Activated B cell treated with CpG ODN at 0.5 μM for 24 hours (primary cell): Measurements from ENCODE around the gene CABP4. TPM values are rescaled to one million over a fixed set of nuclear protein-coding genes. Genes with fewer than 3 reads are reported as not detected.

Source experiments
- ATAC-seq: fragments of 200-7000 bp; cut with Tn5 transposase; one replicate; pipeline ENCODE4 v1.10.0; 2021; ENCODE audit warnings: low read depth, mild to moderate bottlenecking, moderate library complexity
- CTCF ChIA-PET: fragments of 350-600 bp; sonication (Branson Sonifier 250); formaldehyde crosslinking; loops from one replicate; lab custom pipeline; 2021; ENCODE audit warnings: antibody characterized with exemption; lab: Charles Lee
- POLR2A ChIA-PET: fragments of 350-600 bp; sonication (Branson Sonifier 250); formaldehyde crosslinking; loops from one replicate; lab custom pipeline; 2021; ENCODE audit warnings: antibody characterized with exemption; lab: Charles Lee
- DNase-seq: peaks from one replicate; pipeline ENCODE4 v3.0.0; 2022
- H3K27ac Mint-ChIP-seq: one replicate; pipeline ENCODE4 v1.8.0; 2020; ENCODE audit warnings: mixed read lengths
- H3K27me3 Mint-ChIP-seq: one replicate; pipeline ENCODE4 v1.8.0; 2021; ENCODE audit warnings: mixed read lengths
- H3K36me3 Mint-ChIP-seq: one replicate; pipeline ENCODE4 v1.8.0; 2021; ENCODE audit warnings: low read depth, mixed read lengths
- H3K4me1 Mint-ChIP-seq: one replicate; pipeline ENCODE4 v1.8.0; 2021; ENCODE audit warnings: mixed read lengths
- H3K4me3 Mint-ChIP-seq: one replicate; pipeline ENCODE4 v1.8.0; 2020; ENCODE audit warnings: mild to moderate bottlenecking, mixed read lengths
- H3K9me3 Mint-ChIP-seq: one replicate; pipeline ENCODE4 v1.8.0; 2020; ENCODE audit warnings: mixed read lengths
- CTCF ChIP-seq: fragments of 200-600 bp; IDR thresholded peaks from one replicate; pipeline ENCODE4 v1.8.0; 2022; ENCODE audit warnings: antibody characterized with exemption, mild to moderate bottlenecking
- intact Hi-C: fragments of 100-400 bp; cut with micrococcal nuclease; formaldehyde crosslinking; loops from one replicate; pipeline ENCODE4 v1.15.1; 2024
- total RNA-seq: library from RNA; stranded (reverse); gene quantifications from 2 replicates; pipeline ENCODE4 v1.2.3, GENCODE V29; 2022

The CABP4 gene
- total RNA-seq, 1 donor from 2014 or later = 3.0 TPM

- Mint-ChIP-seq H3K4me3 (peak within 1 kb of the TSS; percentile 98), H3K9me3 (no peaks in the 10 kb centered on the region), H3K4me1 (peaks cover 42% of the 10 kb centered on the region), H3K36me3 (peaks cover 36% of the 10 kb centered on the region), H3K27me3 (no peaks in the 10 kb centered on the region), H3K27ac (peak within 1 kb of the TSS; percentile 93)
- CTCF ChIA-PET = interaction anchor here (1.0 to 1.2 kb wide), 2 partner anchors 25 to 27 kb away, joined by 3 to 4 read pairs; partner anchors contain the start of genes PPP1CA and TBC1D10C
- no peak for TF ChIP-seq CTCF
- POLR2A ChIA-PET = interaction anchor here (0.6 to 26.0 kb wide), 12 partner anchors 9 to 1313 kb away, joined by 3 to 1417 read pairs (median 7); partner anchors contain the start of genes AIP, CABP4, CARNS1 and CORO1B
- ATAC-seq = peak; percentile 81
- peak; percentile 99 for DNase-seq
- intact Hi-C loops = loop anchor here (1.0 to 2.0 kb wide), 11 partner anchors 8 to 78 kb away; partner anchors contain the start of genes AIP, CORO1B, POLD4 and PPP1CA
Measured at GRCh38 chr11:67428052-67429001, 26.8 kb upstream of the CABP4 start, which contains the start of gene RPS6KB2. Gene RPS6KB2, plus strand, starts transcription at chr11:67428494. Its CDS starts 52 bp downstream, at chr11:67428546.

- Mint-ChIP-seq H3K9me3 (no peaks in the 10 kb centered on the region), H3K4me3 (peak overlapping the region; percentile 98), H3K4me1 (peaks cover 50% of the 10 kb centered on the region), H3K27me3 (no peaks in the 10 kb centered on the region), H3K36me3 (peaks cover 41% of the 10 kb centered on the region), H3K27ac (peak overlapping the region; percentile 93)
- ChIA-PET CTCF (no interaction called here), POLR2A (interaction anchor here (0.9 to 26.0 kb wide), 11 partner anchors 8 to 76 kb away, joined by 3 to 1417 read pairs (median 5); partner anchors contain the start of genes AIP, CABP4, CARNS1 and CORO1B)
- ATAC-seq = no peak
- intact Hi-C loops = loop anchor here (2.0 kb wide), 3 partner anchors 14 to 76 kb away; partner anchors contain the start of genes AIP, CORO1B and POLD4
- TF ChIP-seq CTCF = no peak
- no peak for DNase-seq
Measured at GRCh38 chr11:67429038-67429668, 26.0 kb upstream of the CABP4 start.

- DNase-seq (no peak), ATAC-seq (no peak)
- TF ChIP-seq CTCF = no peak
- peak overlapping the region; percentile 28 for H3K4me3 Mint-ChIP-seq
- POLR2A ChIA-PET = interaction anchor here (0.6 to 26.0 kb wide), 6 partner anchors 13 to 201 kb away, joined by 3 to 1417 read pairs (median 191); partner anchors contain the start of genes CABP4, CARNS1, CORO1B and GPR152
- H3K36me3 Mint-ChIP-seq = peaks cover 45% of the 10 kb centered on the region
- intact Hi-C loops = loop anchor here (2.0 kb wide), 3 partner anchors 13 to 77 kb away; partner anchors contain the start of genes AIP, CORO1B and POLD4
- CTCF ChIA-PET = no interaction called here
- H3K27ac Mint-ChIP-seq = no peak overlapping the region
- H3K4me1 Mint-ChIP-seq = peaks cover 53% of the 10 kb centered on the region
- no peaks in the 10 kb centered on the region for H3K9me3 Mint-ChIP-seq
- H3K27me3 Mint-ChIP-seq = no peaks in the 10 kb centered on the region
Measured at GRCh38 chr11:67429722-67430121, 25.4 kb upstream of the CABP4 start.

- Mint-ChIP-seq H3K36me3 (peaks cover 58% of the 10 kb centered on the region), H3K4me3 (peak overlapping the region; percentile 11), H3K4me1 (peaks cover 66% of the 10 kb centered on the region), H3K9me3 (no peaks in the 10 kb centered on the region), H3K27me3 (no peaks in the 10 kb centered on the region), H3K27ac (peak overlapping the region; percentile 74)
- no peak for DNase-seq
- ATAC-seq = no peak
- no peak for TF ChIP-seq CTCF
- CTCF ChIA-PET = interaction anchor here (0.9 kb wide), 1 partner anchor 30 kb away, joined by 4 read pairs; the partner anchor contains the start of gene PPP1CA
- POLR2A ChIA-PET = interaction anchor here (0.5 to 26.0 kb wide), 10 partner anchors 10 to 160 kb away, joined by 3 to 1417 read pairs (median 7); partner anchors contain the start of genes AIP, CABP4, CARNS1 and CORO1B
- intact Hi-C loops = no loop called here
Measured at GRCh38 chr11:67431346-67432249, 23.6 kb upstream of the CABP4 start.
